GM12878 (cell line): ENCODE results near the gene TEX264. TPM values are rescaled to one million over a fixed set of nuclear protein-coding genes. Genes with fewer than 3 reads are reported as not detected.

Experiments used
- ATAC-seq: fragments of 200-7000 bp; cut with Tn5 transposase; 3 replicates; pipeline ENCODE4 v1.9.1; 2020; ENCODE audit warnings: mild to moderate bottlenecking, moderate library complexity
- BruUV-seq: library from RNA; stranded (reverse); fragments of 400-500 nt; replicated peaks from 2 replicates; lab custom pipeline; 2021; lab: Mats Ljungman, UMichigan
- CTCF ChIA-PET: fragments of 300-600 bp; sonication (Branson Sonifier 250); formaldehyde crosslinking; extraction: SDS; loops from one replicate; lab custom pipeline; 2021; ENCODE audit warnings: inconsistent platforms; lab: Yijun Ruan, JAX
- POLR2A ChIA-PET: fragments of 350-600 bp; formaldehyde crosslinking; extraction: SDS; loops from one replicate; lab custom pipeline; 2021; ENCODE audit warnings: inconsistent platforms; lab: Charles Lee
- RAD21 ChIA-PET: fragments of 300-600 bp; sonication (Branson Sonifier 250); formaldehyde crosslinking; loops from one replicate; lab custom pipeline; 2023; ENCODE audit warnings: antibody characterized with exemption; ENCODE audit not compliant: unreplicated experiment; lab: Charles Lee
- SMC1A ChIA-PET: fragments of 300-600 bp; sonication (Branson Sonifier 250); formaldehyde crosslinking; loops from one replicate; lab custom pipeline; 2023; ENCODE audit not compliant: unreplicated experiment, uncharacterized antibody; lab: Charles Lee
- DNase-seq: peaks from one replicate; pipeline ENCODE4 v3.0.0-alpha.2; 2011; ENCODE audit warnings: low read depth, low spot score
- FAIRE-seq: peaks from 3 replicates; lab custom pipeline; 2011; peaks lifted over from hg19 to GRCh38; lab: Jason Lieb, UNC
- H2AFZ ChIP-seq: 2 replicates; pipeline ENCODE4 v1.6.0; 2011; ENCODE audit warnings: low read depth, low read length, control low read depth; ENCODE audit not compliant: control insufficient read depth
- H3K27ac ChIP-seq: 2 replicates; pipeline ENCODE4 v1.5.1; 2011; ENCODE audit warnings: control low read depth; ENCODE audit not compliant: control insufficient read depth, insufficient read depth
- H3K27me3 ChIP-seq, 2 experiments: replicated peaks in 1 of 2; 2 replicates each; pipeline versions ENCODE4 v1.6.0 to v1.6.1; 2011; ENCODE audit warnings: low read length in 1 of 2; ENCODE audit not compliant: control insufficient read depth in 2 of 2, insufficient read depth in 2 of 2
- H3K36me3 ChIP-seq, 2 experiments: 2 replicates each; pipeline ENCODE4 v1.5.1; 2011; ENCODE audit warnings: low read length in 1 of 2; ENCODE audit not compliant: control insufficient read depth in 2 of 2, insufficient read depth in 2 of 2
- H3K4me1 ChIP-seq: 2 replicates; pipeline ENCODE4 v1.6.1; 2011; ENCODE audit warnings: mild to moderate bottlenecking, low read length, moderate library complexity, mixed read lengths; ENCODE audit not compliant: control insufficient read depth, insufficient read depth
- H3K4me2 ChIP-seq: 2 replicates; pipeline ENCODE4 v1.6.0; 2011; ENCODE audit warnings: control low read depth; ENCODE audit not compliant: control insufficient read depth, insufficient read depth
- H3K4me3 ChIP-seq: fragments of 200-600 bp; sonication (generic); 2 replicates; pipeline ENCODE4 v1.5.1; 2016
- H3K79me2 ChIP-seq: 2 replicates; pipeline ENCODE4 v1.6.0; 2011; ENCODE audit warnings: low read length; ENCODE audit not compliant: control insufficient read depth, insufficient read depth
- H3K9ac ChIP-seq: 2 replicates; pipeline ENCODE4 v1.8.0; 2011; ENCODE audit warnings: low read length, control low read depth, mixed read lengths; ENCODE audit not compliant: control insufficient read depth, insufficient read depth
- H3K9me3 ChIP-seq: replicated peaks from 3 replicates; pipeline ENCODE4 v1.5.1; 2011; ENCODE audit warnings: mild to moderate bottlenecking, low read length; ENCODE audit not compliant: control insufficient read depth, insufficient read depth
- H4K20me1 ChIP-seq: 2 replicates; pipeline ENCODE4 v1.6.0; 2011; ENCODE audit not compliant: control insufficient read depth, insufficient read depth
- ATF3 ChIP-seq: IDR thresholded peaks from 2 replicates; pipeline ENCODE4 v1.6.1; 2011; ENCODE audit warnings: low read depth, mild to moderate bottlenecking, low read length, moderate library complexity, borderline replicate concordance; ENCODE audit errors: extremely low read depth
- BMI1 ChIP-seq: fragments of 450-650 bp; IDR thresholded peaks from 2 replicates; pipeline ENCODE4 v1.6.1; 2016; ENCODE audit warnings: mild to moderate bottlenecking, moderate library complexity, borderline replicate concordance
- ETV6 ChIP-seq, 2 experiments: fragments of 450-650 bp in 1 of 2; IDR thresholded peaks in 1 of 2; conservative IDR thresholded peaks in 1 of 2; 2 replicates each; pipeline ENCODE4 v1.6.1; 2014; ENCODE audit warnings: antibody characterized with exemption in 1 of 2, borderline replicate concordance in 1 of 2, low read depth in 1 of 2, mild to moderate bottlenecking in 1 of 2, moderate library complexity in 1 of 2
- HCFC1 ChIP-seq: fragments of 150-350 bp; IDR thresholded peaks from 2 replicates; pipeline ENCODE4 v1.6.1; 2014; ENCODE audit warnings: low read length
- HDAC2 ChIP-seq: fragments of 200-600 bp; sonication (generic); IDR thresholded peaks from 2 replicates; pipeline ENCODE4 v1.6.1; 2017
- HDAC6 ChIP-seq: fragments of 200-600 bp; sonication (generic); IDR thresholded peaks from one replicate; pipeline ENCODE4 v1.8.0; 2017; ENCODE audit warnings: antibody characterized with exemption; ENCODE audit not compliant: unreplicated experiment
- MYB ChIP-seq: fragments of 150-350 bp; IDR thresholded peaks from 2 replicates; pipeline ENCODE4 v1.6.1; 2014; ENCODE audit warnings: mild to moderate bottlenecking, low read depth, low read length, borderline replicate concordance
- MYC ChIP-seq: IDR thresholded peaks from 2 replicates; pipeline ENCODE4 v1.6.1; 2011; ENCODE audit warnings: mild to moderate bottlenecking, low read length, moderate library complexity, inconsistent platforms; ENCODE audit not compliant: insufficient read depth, insufficient replicate concordance, insufficient read length, severe bottlenecking
- RCOR1 ChIP-seq: conservative IDR thresholded peaks from 2 replicates; pipeline ENCODE4 v1.6.1; 2012; ENCODE audit warnings: low read depth, low read length, improper control_type of control experiment
- RUNX3 ChIP-seq: IDR thresholded peaks from 2 replicates; pipeline ENCODE4 v1.6.1; 2012; ENCODE audit warnings: low read length, inconsistent platforms
- SREBF2 ChIP-seq: IDR thresholded peaks from 2 replicates; pipeline ENCODE4 v1.6.1; 2012; ENCODE audit warnings: mild to moderate bottlenecking, low read length
- TAF1 ChIP-seq: IDR thresholded peaks from 2 replicates; pipeline ENCODE4 v1.6.1; 2011; ENCODE audit warnings: mild to moderate bottlenecking, low read depth, low read length, borderline replicate concordance
- TBL1XR1 ChIP-seq: IDR thresholded peaks from 2 replicates; pipeline ENCODE4 v1.6.1; 2012; ENCODE audit warnings: low read depth, low read length, improper control_type of control experiment
- WGBS: methylation state at CpG from one replicate; pipeline ENCODE4 v1.1.6; 2016; ENCODE audit warnings: low lambda C conversion rate; ENCODE audit not compliant: insufficient replicate concordance, insufficient coverage; ENCODE audit errors: missing lambda C conversion rate; 5-methylcytosine and 5-hydroxymethylcytosine counted together
- in situ Hi-C: fragments of 300-500 bp; cut with MboI; formaldehyde crosslinking; loops from 9 replicates; pipeline ENCODE4 v1.14.3; 2018; ENCODE audit warnings: mixed read lengths
- intact Hi-C: fragments of 100-400 bp; cut with micrococcal nuclease; formaldehyde crosslinking; loops from one replicate; pipeline ENCODE4 v1.14.2; 2022; ENCODE audit not compliant: unreplicated experiment
- polyA plus RNA-seq, 11 experiments: library from polyadenylated mRNA; depleted of rRNA in 4 of 11; unstranded in 6 of 11; stranded (reverse) in 5 of 11; fragments of >200 nt; fragmentation: Nextera tagmentation in 4 of 11; fragmentation: Illumina TruSeq in 1 of 11; extraction: Ambion mirVana in 4 of 11; extraction: Trizol in 1 of 11; gene quantifications; 1 replicate in 1 of 11; 2 replicates in 10 of 11; pipeline versions ENCODE4 v1.2.1 to v1.2.3, GENCODE V29; 2011 to 2016; ENCODE audit warnings: inconsistent platforms in 2 of 11, missing spikeins in 2 of 11, low read depth in 1 of 11
- total RNA-seq, 4 experiments: library from RNA; depleted of rRNA in 3 of 4; stranded (reverse); fragments of >200 nt in 3 of 4; fragmentation: Illumina TruSeq in 1 of 4; extraction: Trizol in 1 of 4; gene quantifications; 2 replicates each; pipeline versions ENCODE4 v1.2.1 to v1.2.3, GENCODE V29; 2013 to 2021
- TF ChIP-seq, protein P1 (sequence below): fragments of 450-650 bp; IDR thresholded peaks from 2 replicates; pipeline ENCODE4 v1.6.1; 2014; ENCODE audit warnings: mild to moderate bottlenecking
- TF ChIP-seq, protein P2 (sequence below): IDR thresholded peaks from 2 replicates; pipeline ENCODE4 v1.6.1; 2011; ENCODE audit warnings: low read depth, low read length, improper control_type of control experiment, borderline replicate concordance

TEX264 gene
- total and polyA plus RNA-seq, 10 of the 15 experiments (the other 5 are each of a cell fraction or from before 2014, with no cell fraction given): 3.6 to 63.0 (median 52.4) TPM

GRCh38 chr3:51717446-51717845 lies 46.4 kb downstream of the TEX264 start (continued):
- TF ChIP-seq, protein P1, sequence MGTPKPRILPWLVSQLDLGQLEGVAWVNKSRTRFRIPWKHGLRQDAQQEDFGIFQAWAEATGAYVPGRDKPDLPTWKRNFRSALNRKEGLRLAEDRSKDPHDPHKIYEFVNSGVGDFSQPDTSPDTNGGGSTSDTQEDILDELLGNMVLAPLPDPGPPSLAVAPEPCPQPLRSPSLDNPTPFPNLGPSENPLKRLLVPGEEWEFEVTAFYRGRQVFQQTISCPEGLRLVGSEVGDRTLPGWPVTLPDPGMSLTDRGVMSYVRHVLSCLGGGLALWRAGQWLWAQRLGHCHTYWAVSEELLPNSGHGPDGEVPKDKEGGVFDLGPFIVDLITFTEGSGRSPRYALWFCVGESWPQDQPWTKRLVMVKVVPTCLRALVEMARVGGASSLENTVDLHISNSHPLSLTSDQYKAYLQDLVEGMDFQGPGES: no peak
- TF ChIP-seq TAF1: no peak

DNA sequence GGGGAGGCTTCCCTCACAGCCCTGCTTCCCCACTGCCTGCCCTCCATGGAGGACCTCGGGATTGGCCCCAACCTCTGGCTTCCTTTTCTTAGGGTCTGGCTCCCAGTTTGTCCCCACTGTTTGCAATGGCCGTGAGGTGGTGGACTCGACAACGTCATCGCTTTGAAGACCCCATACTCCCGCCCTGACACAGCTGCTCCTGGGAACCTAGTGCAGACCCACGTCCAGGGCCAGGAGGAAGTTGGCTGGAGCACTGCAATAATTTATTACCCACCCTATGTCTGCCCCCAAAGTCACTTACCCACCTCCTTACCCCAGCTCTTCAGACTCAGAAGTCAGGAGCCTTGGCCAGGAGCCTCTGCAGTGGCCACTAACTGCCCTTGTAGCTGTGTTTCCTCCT lies 46.9 kb downstream of the TEX264 start:
- H3K9ac ChIP-seq: no peak overlapping the region
- no peak overlapping the region for H3K4me3 ChIP-seq
- H3K79me2 ChIP-seq: no peaks in the 10 kb centered on the region
- no peak overlapping the region for H3K27ac ChIP-seq
- no peak for TF ChIP-seq SREBF2
- no peak for TF ChIP-seq MYC
- no peak for TF ChIP-seq BMI1
- TF ChIP-seq RCOR1: no peak
- TF ChIP-seq HDAC2: no peak
- no peak for TF ChIP-seq TBL1XR1
- TF ChIP-seq HCFC1: no peak
- TF ChIP-seq MYB: no peak
- TF ChIP-seq ATF3: no peak
- no peak for TF ChIP-seq HDAC6
- TF ChIP-seq RUNX3: no peak
- no peak for TF ChIP-seq ETV6 (conservative IDR thresholded peaks at IDR 0.05 in 1 of 2, IDR thresholded peaks at IDR 0.05 in 1 of 2; ENCODE audit: borderline replicate concordance in 1 of 2, low read depth in 1 of 2)
- TF ChIP-seq, protein P2, sequence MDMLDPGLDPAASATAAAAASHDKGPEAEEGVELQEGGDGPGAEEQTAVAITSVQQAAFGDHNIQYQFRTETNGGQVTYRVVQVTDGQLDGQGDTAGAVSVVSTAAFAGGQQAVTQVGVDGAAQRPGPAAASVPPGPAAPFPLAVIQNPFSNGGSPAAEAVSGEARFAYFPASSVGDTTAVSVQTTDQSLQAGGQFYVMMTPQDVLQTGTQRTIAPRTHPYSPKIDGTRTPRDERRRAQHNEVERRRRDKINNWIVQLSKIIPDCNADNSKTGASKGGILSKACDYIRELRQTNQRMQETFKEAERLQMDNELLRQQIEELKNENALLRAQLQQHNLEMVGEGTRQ: no peak
- TF ChIP-seq, protein P1: no peak
- ChIA-PET SMC1A (no interaction called here), POLR2A (no interaction called here), CTCF (interaction anchor here (2.9 to 5.6 kb wide), 2 partner anchors 45 to 81 kb away, joined by 16 to 116 read pairs; no protein-coding TSS in a partner anchor), RAD21 (no interaction called here)
- ATAC-seq (no peak), FAIRE-seq (no peak), DNase-seq (no peak)
- no peaks in the 10 kb centered on the region for H3K27me3 ChIP-seq
- no peaks in the 10 kb centered on the region for H3K4me1 ChIP-seq
- H3K36me3 ChIP-seq: no peaks in the 10 kb centered on the region
- no TSS peak for BruUV-seq
- H4K20me1 ChIP-seq: no peaks in the 10 kb centered on the region
- in situ Hi-C loops: no loop called here
- intact Hi-C loops: no loop called here
- H3K9me3 ChIP-seq: no peaks in the 10 kb centered on the region
- H3K4me2 ChIP-seq: no peak overlapping the region
- WGBS: 21% methylated on average over 7 of the region's 7 CpGs
- no peak overlapping the region for H2AFZ ChIP-seq
